GM10847 (cell line): ENCODE measurements around the gene UBASH3A.

ENCODE experiments used
- POLR2A ChIP-seq: IDR thresholded peaks from 2 replicates; pipeline ENCODE4 v1.6.1; 2011; ENCODE audit not compliant: insufficient read length; ENCODE audit errors: extremely low read depth

Gene UBASH3A

DNA sequence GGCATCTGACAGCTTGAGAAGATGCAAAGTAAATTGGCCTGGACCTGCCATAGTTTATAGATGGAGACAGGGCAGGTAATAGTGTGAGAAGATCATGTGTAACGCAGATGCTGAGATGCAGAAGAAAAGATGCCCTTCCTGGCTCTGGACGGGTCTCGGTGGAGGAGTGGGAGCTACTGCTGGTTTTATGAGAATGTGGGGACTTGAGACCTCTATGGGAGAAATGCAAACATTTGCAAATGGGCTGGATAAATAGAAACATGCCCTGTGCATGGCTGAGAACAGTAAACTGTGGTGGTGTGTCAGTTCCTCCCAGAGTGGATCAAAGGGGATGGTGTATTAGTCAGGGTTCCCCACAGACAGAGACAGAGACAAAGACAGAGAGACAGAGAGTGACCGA is 21.9 kb downstream of the UBASH3A start:
- no peak for TF ChIP-seq POLR2A

DNA sequence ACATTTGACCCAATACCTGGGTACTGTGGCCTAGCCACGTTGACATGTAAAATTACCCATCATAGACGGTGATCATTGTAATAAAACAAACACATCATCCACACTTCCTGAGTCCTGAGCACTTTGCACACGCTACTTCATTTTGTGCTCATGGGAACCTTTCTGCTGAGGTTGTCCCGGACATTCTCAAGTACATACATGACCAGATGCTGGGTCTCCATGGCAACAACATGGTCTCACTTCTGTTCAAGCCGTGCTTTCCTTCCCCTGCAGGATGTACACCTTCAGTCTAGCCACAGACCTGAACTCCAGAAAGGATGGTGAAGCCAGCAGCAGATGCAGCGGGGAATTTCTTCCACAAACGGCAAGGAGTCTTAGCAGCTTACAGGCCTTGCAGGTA is 22.7 kb downstream of the UBASH3A start:
- TF ChIP-seq POLR2A: no peak

DNA sequence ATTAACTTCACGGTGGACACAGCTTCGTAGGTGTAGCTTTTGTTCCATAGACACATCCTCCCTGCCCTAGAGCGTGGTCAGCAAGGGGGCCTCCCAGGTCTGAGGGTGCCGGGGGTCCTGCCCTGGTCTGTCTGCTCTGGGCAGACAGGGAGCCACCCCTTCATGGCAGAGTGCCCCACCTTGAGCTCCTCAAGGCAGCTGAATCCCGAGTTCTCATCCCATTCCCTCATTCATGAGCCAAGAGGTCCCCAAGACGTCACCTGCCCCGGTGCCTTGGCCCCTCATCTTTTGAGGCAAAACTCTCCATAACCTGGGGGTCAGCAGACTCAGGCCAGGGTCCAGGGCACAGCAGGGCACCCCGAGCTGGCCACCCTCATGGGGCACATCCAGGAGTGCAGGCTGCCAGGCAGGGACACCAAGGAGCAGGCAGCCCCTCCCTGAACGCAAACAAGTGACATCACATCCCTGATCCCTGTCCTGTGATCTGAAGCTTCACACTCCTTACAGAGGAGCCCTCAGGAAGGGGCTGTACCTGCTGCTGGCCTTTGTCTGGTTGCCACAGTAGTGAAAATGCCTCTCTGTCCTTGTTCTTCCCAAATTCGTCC is 23.3 kb downstream of the UBASH3A start:
- TF ChIP-seq POLR2A: no peak

DNA sequence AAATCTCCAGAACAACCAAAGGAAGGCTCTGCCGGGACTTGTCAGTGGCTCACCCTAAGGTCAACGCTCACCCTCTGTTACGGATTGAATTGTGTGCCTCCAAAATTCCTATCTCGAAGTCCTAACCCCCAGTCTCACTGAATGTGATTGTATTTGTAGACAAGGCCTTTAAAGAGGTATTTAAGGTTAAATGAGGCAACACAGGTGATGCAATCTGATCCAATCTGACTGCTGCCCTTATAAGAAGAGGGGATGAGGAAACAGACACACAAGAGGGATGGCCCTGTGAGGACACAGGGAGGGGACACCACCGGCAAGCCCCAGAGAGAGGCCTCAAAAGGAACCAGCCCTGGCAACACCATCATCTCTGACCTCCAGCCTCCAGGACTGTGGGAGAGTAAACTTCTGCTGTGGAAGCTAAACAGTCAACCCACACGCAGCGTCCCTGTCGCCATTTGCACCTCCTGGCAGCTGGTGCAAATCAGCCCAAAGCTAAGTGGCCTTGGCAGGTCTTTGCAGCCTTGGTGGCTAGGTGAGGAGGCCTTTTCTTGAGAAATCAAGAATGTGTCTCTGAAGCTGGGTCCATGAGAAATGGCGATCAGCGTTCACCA is 24.2 kb downstream of the UBASH3A start:
- no peak for TF ChIP-seq POLR2A

DNA sequence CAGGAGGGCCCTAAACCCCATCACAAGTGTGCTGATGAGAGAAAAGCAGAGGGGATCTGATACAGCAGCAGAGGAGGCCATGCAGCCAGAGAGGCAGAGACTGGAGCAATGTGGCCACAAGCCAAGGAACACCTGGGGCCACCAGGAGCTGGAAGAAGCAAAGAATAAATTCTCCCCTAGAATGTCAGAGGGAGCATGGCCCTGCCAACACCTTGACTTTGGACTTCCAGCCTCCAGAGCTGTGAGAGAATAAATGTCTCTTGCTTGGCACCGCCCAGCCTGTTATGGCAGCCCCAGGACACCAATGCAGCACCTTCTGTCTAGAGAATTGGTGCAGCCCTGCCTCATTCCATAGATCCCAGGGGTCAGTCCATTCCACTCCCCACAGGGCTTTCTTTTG is 25.3 kb downstream of the UBASH3A start:
- TF ChIP-seq POLR2A: no peak

DNA sequence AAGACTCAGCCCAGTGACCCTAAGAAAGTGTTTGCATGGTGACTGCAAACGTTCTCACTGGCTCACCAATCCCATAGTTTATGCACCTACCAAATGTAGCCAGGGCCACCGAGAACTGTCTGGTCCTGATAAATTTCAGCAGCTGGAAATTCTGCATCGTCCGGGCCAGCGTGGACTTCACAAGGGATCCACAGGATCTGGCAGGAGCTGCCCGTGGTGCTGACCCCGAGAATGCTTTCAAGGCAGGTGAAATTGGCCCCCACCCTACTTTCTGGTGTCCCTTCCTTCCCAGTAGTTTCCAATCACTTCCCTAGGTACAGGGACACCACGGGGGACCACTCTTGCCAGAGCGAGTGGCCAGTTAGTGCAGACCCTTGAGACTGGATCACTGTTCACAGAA is 26.2 kb downstream of the UBASH3A start:
- no peak for TF ChIP-seq POLR2A

DNA sequence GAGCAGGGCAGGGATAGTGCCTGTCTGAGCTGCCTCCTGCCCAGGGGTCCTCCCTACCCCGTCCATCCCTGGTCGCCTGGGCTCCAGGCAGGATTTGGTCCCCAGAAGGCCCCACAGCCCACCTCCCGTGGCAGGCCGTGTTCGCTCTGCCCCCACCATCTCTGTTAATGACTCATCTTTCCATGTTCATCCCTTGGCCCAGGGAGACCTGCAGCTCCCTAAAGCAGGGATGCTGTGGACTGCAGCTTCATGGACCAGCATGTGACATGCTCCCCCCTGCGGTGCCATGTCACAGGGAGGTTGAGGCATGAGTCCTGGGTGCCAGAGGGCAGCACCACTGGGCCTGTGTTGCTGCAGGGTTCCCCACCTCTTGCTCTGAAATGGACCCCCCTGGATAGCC is 26.8 kb downstream of the UBASH3A start:
- no peak for TF ChIP-seq POLR2A

DNA sequence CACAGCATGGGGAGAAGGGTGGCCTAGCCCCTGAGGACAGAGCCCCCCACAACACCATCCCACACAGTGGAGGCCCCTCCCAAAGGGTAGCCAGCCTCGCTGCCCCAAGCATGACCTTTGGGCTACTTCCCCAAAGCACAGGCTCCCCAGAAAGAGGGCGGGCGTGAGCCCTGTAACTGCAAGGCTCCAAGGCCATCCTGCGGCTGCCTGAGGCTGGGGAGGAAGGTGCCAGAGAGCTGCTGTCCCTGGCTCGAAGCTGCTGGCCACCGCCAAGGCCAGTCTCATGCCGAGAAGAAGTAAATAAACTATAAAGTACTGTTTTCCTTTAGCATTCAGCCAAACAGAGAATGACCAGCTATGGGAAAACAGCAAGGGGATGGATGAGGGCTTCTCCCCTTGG is 27.5 kb downstream of the UBASH3A start:
- TF ChIP-seq POLR2A: no peak

DNA sequence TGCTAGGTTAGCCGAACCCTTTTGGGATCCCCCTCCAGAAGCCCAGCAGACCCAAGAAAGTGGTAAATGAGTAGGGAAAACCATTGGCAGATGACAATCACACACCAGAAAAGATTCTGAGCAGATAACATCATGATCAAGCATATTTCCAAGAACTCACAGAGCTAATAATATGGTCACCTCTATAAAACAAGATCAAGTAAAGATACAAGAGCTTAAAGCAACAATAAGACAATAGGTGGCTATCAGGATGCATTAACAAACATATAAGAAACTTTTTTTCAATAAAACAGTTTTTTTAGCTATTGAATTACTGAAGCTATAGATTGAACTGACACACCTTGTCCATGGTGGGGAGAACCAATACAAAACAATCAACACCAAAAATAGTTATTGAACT is 29.0 kb downstream of the UBASH3A start:
- TF ChIP-seq POLR2A: no peak

DNA sequence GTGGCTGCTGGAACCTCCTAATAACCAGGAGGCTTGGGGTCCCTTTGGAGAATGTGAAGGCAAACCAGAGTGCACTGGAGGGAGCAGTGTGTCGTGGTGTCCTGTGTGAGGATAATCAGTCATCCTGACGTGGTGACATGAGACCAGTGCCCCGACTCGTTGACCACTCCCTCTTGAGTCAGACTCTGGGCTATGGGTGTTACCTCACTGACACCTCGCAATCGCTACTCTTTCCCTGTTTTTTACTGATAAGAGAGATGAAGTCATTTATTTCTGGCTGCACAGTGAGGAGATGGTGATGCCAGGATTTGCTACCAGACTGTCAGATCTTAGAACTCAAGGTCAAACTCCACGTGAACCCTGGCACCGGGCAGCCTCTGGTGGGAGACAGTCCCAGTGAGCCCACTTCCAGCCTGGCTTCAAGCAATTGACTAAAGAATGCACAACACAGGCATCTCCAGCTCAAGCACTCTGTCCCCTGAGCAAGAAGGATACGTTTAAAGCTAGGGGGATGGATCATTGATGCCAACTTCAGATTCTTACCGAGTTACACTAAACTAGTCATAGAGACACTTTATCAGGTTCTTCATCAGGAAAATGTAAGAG is 30.3 kb downstream of the UBASH3A start:
- TF ChIP-seq POLR2A: no peak

DNA sequence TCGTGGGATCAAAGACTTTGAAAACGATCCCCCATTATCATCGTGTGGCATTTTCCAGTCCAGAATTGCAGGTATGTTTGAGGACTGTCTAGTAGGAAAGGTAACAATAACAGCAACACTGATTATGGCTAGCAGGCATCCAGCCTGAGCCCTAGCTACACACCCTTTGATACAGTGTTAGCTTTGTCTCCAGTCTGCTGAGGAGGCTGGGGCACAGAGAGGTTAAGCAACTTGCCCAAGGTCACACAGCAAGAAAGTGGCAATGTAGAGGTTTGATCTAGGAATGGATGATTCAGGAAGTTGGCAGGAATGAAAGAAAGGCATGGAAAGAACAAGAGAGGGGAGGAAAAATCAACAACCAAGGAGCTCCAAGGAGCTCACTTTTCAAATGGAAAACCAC is 31.2 kb downstream of the UBASH3A start:
- TF ChIP-seq POLR2A: no peak

DNA sequence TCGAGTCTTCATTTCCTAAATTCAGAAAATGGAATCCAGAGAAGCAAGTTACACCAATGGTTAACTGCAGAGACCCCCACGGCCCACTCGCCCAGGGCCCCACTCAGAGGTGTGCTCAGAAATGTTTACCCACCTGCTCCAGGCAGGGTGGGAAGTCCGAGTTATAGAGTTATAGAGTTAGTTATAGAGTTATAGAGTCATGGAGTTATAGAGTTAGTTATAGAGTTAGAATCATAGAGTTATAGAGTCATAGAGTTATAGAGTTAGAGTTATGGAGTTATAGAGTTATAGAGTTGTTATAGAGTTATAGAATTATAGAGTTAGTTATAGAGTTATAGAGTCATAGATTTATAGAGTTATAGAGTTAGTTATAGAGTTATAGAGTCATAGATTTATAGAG is 31.7 kb downstream of the UBASH3A start:
- no peak for TF ChIP-seq POLR2A

DNA sequence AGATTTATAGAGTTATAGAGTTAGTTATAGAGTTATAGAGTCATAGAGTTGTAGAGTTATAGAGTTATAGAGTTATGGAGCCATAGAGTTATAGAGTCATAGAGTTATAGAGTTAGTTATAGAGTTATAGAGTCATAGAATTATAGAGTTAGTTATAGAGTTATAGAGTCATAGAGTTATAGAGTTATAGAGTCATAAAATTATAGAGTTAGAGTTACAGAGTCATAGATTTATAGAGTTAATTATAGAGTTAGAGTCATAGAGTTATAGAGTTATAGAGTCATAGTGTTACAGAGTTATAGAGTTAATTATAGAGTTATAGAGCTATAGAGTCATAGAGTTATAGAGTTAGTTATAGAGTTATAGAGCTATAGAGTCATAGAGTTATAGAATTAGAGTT is 32.1 kb downstream of the UBASH3A start:
- TF ChIP-seq POLR2A: no peak

DNA sequence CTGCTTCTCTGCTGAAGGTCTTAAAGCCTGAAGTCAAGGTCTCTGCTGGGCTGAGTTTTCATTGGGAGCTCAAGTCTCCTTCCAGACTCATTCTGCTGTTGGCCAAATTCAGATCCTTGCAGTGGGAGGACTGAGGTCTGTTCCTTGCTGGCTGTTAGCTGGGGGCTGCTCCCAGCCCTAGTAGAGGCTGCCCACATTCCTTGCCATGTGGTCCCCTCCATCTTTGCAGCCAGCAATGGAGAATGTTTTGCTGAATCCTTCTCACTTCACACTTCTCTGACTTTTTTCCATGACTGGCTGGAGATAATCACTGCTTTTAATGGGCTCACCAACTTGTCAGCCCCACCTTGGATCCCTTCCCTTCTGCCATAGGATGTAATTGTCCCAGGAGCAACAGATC is 33.2 kb downstream of the UBASH3A start:
- no peak for TF ChIP-seq POLR2A

DNA sequence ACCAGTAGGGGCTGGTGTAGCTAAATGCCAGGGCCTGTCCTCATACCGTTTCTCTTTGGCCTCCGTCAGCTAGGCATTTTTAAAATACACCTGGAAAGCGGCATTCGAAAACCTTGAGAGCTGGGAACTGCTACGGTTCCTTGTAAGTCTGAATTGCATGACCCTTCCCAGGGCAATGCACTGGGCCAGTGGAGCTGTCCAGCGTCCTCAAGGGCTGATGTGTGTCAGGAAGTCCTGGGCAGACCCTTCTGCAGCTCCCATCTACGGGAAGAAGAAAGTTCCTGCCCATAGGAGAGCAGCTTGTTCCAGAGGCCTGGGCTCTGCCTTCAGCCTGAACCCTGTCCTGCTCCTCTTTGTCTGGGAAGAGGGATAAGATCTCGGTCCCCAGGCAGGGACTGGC is 34.1 kb downstream of the UBASH3A start:
- TF ChIP-seq POLR2A: no peak

DNA sequence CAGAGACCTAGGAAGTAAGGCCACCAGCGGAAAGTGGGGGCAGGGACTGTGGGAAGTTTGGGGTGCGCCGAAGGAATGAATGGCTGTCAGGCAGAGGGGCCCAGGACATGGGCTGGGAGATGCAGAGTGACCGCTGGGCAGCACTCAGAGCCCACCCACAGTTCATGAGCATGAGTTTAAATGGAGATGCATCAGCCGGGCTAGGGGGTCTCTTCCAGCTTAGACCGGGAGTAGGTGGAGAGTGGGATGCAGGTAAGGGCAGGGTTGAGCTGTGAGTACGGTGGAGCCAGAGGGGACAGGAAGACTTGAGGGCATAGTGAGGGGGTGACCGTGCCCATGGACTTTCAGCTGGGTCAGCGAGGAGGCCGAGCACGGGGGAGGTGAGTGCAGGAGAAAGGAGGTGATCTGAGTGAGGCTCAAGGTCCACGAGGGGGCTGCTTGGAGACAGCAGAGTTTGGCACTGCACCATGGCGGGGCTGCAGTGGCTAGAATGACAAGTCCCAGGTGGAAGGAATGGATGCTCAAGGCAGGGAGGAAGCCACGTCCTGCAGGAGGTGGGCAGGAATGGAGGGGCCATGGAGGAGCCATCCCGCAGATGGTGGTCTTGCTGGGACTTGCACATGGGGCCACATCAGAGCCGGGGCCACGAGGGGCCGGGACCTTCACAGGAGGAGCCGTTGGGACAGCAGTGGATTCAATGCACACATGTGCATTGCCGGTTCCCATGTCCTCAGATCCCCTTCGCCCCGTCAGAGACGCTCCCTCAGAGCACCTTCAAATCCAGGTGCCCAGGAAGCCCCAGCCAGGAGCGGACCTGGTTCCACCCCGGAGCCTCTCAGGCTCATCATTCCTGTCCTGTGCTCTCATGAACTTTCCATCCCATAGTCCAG is 34.9 kb downstream of the UBASH3A start:
- no peak for TF ChIP-seq POLR2A
